Measurements from ENCODE around the gene U2SURP.

The U2SURP gene

GRCh38 chr3:143078883-143079282, 77.5 kb downstream of the U2SURP start:
- Histone ChIP-seq H3K27ac (no peak overlapping the region), H3K36me3 (no peaks in the 10 kb centered on the region), H3K27me3 (peaks cover 0 to 3% of the 10 kb centered on the region in 2 donors), H3K4me1 (no peaks in the 10 kb centered on the region), H3K9me3 (no peaks in the 10 kb centered on the region), H3K4me3 (no peak overlapping the region)
- no peak for TF ChIP-seq CTCF (IDR thresholded peaks at IDR 0.05)
- no peak for DNase-seq
- intact Hi-C loops (cut with DNase I; ENCODE audit: low total_unique reads): no loop called here

- H3K4me3 ChIP-seq: no peak overlapping the region
- TF ChIP-seq CTCF (IDR thresholded peaks at IDR 0.05): no peak
- no peak overlapping the region for H3K27ac ChIP-seq
- DNase-seq: no peak
- no peaks in the 10 kb centered on the region for H3K36me3 ChIP-seq
- peaks cover 0 to 7% of the 10 kb centered on the region in 2 donors for H3K27me3 ChIP-seq
- H3K4me1 ChIP-seq: no peaks in the 10 kb centered on the region
- no peaks in the 10 kb centered on the region for H3K9me3 ChIP-seq
- intact Hi-C loops (cut with DNase I; ENCODE audit: low total_unique reads): no loop called here
Observed at GRCh38 chr3:143080196-143080595, 78.8 kb downstream of the U2SURP start.

- Histone ChIP-seq H3K36me3 (no peaks in the 10 kb centered on the region), H3K4me1 (no peaks in the 10 kb centered on the region), H3K4me3 (no peak overlapping the region), H3K9me3 (no peaks in the 10 kb centered on the region), H3K27me3 (peaks cover 0 to 7% of the 10 kb centered on the region in 2 donors), H3K27ac (no peak overlapping the region)
- intact Hi-C loops (cut with DNase I; ENCODE audit: low total_unique reads): no loop called here
- TF ChIP-seq CTCF (IDR thresholded peaks at IDR 0.05): no peak
- no peak for DNase-seq
Observed at GRCh38 chr3:143081365-143081764, 80.0 kb downstream of the U2SURP start.

- H3K9me3 ChIP-seq: no peaks in the 10 kb centered on the region
- intact Hi-C loops (cut with DNase I; ENCODE audit: low total_unique reads): no loop called here
- no peaks in the 10 kb centered on the region for H3K4me1 ChIP-seq
- no peak for TF ChIP-seq CTCF (IDR thresholded peaks at IDR 0.05)
- H3K27ac ChIP-seq: no peak overlapping the region
- no peak for DNase-seq
- H3K36me3 ChIP-seq: no peaks in the 10 kb centered on the region
- peaks cover 0 to 7% of the 10 kb centered on the region in 2 donors for H3K27me3 ChIP-seq
- H3K4me3 ChIP-seq: no peak overlapping the region
Observed at GRCh38 chr3:143081844-143082778, 80.7 kb downstream of the U2SURP start.

- H3K36me3 ChIP-seq: no peaks in the 10 kb centered on the region
- TF ChIP-seq CTCF (IDR thresholded peaks at IDR 0.05): no peak
- intact Hi-C loops (cut with DNase I; ENCODE audit: low total_unique reads): no loop called here
- H3K4me1 ChIP-seq: no peaks in the 10 kb centered on the region
- no peak for DNase-seq
- H3K9me3 ChIP-seq: no peaks in the 10 kb centered on the region
- H3K27ac ChIP-seq: no peak overlapping the region
- peaks cover 0 to 7% of the 10 kb centered on the region in 2 donors for H3K27me3 ChIP-seq
- H3K4me3 ChIP-seq: no peak overlapping the region
Observed at GRCh38 chr3:143083781-143084180, 82.4 kb downstream of the U2SURP start.

All from tibial artery (tissue), 4 donors.